Retinal pigment epithelial cell (primary cell): ENCODE data around the gene CHRND.

ENCODE experiments used
- DNase-seq: peaks from one replicate; pipeline ENCODE4 v3.0.0-alpha.2; 2010; ENCODE audit warnings: low read depth
- H3K4me3 ChIP-seq: 2 replicates; pipeline ENCODE4 v1.5.1; 2011; ENCODE audit warnings: mild to moderate bottlenecking, low read length, control low read depth, moderate library complexity
- TF ChIP-seq, protein P1 (sequence below): conservative IDR thresholded peaks from 2 replicates; pipeline ENCODE4 v1.5.1; 2011; ENCODE audit warnings: low read depth, low read length, control low read depth, inconsistent platforms

The CHRND gene

DNA sequence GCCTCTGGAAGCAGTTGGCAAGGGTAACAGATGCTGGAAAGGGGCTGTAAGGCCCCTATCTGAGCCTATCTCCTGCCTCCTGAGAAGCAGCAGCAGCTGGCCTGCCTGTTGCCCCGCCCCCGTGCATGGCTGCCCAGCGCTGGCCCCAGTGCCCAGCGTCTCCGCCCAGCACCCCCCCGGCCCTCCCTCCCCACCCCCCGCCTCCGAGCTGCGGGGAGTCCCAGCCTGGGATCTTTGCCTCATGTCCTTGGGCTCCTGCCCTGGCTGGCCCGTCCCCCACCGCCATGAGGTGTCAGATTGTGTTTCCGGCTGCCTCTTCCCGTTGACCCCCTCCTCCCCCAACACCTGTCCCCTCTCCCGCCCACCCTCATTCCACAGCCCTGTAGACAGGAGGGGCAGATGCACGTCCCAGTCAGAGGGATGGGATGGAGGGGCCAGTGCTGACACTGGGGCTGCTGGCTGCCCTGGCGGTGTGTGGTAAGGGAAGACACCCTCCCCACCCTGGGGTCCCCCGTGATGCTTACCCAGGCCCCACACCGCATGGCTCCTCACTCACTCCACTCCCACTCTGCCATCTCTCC, at the start of gene CHRND:
Gene CHRND, plus strand, starts transcription at position 370 of the 581 bp plus-strand sequence. Its CDS starts 56 bp downstream, at position 426.
- TF ChIP-seq, protein P1, sequence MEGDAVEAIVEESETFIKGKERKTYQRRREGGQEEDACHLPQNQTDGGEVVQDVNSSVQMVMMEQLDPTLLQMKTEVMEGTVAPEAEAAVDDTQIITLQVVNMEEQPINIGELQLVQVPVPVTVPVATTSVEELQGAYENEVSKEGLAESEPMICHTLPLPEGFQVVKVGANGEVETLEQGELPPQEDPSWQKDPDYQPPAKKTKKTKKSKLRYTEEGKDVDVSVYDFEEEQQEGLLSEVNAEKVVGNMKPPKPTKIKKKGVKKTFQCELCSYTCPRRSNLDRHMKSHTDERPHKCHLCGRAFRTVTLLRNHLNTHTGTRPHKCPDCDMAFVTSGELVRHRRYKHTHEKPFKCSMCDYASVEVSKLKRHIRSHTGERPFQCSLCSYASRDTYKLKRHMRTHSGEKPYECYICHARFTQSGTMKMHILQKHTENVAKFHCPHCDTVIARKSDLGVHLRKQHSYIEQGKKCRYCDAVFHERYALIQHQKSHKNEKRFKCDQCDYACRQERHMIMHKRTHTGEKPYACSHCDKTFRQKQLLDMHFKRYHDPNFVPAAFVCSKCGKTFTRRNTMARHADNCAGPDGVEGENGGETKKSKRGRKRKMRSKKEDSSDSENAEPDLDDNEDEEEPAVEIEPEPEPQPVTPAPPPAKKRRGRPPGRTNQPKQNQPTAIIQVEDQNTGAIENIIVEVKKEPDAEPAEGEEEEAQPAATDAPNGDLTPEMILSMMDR = no peak
- no peak for DNase-seq
- H3K4me3 ChIP-seq = no peak within 1 kb of the TSS

DNA sequence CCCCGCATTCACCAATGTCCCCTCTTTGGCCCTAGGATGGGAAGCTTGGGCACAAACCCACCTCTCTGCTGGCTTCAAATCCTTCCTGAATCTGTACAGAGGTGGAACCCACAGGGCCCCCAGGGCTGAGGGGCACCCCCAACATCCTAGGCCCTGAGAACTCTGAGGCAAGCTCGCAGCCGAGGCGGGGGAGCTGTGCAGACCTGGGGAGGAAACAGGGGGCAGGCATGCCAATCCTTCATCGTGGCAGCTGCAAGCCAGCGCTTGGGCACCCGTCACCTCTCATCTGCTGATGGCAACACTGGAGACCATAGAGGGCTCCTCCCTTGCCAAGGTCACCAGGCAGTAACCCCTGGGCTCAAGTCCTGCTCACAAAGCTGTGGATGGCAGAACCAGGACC, 49.2 kb upstream of the CHRND start:
- DNase-seq = no peak
- TF ChIP-seq, protein P1 = no peak
- H3K4me3 ChIP-seq = no peak overlapping the region

DNA sequence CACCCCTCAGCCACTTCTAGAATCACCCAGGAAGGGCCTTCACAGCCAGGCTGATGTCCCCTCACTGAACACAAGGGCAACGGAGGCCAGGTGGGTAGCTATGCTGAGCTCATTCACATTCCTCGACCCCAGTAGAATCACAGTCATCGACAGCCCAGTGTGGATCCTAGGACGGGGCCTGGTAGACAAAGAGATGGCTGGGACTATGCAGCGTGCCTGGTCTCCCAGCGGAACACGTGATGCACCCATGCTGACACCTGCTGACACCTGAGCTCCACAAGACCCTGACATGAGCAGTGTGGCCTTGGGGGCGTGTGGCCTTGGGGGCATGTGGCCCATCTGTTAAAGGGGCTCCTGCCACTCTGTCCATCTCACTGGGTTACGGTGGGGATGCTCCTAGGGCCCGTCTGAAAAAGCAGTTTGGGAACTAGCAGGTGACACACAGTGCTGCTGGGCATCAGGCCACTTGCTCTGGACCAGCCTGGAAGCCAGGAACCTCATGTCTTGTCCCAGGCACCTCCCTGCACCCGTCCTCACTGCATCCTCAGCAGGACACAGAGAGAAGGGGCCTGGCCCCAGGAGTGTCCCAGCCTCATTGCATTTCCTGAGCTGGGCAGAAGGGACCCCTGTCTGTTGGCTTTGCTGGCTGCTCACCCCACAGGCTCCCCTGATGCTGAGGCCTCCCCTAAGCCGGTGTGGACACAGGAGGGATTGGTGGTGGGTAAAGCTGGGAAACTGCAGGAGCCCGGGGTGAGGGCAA, 48.0 kb upstream of the CHRND start:
- no peak overlapping the region for H3K4me3 ChIP-seq
- TF ChIP-seq, protein P1 = no peak
- no peak for DNase-seq

DNA sequence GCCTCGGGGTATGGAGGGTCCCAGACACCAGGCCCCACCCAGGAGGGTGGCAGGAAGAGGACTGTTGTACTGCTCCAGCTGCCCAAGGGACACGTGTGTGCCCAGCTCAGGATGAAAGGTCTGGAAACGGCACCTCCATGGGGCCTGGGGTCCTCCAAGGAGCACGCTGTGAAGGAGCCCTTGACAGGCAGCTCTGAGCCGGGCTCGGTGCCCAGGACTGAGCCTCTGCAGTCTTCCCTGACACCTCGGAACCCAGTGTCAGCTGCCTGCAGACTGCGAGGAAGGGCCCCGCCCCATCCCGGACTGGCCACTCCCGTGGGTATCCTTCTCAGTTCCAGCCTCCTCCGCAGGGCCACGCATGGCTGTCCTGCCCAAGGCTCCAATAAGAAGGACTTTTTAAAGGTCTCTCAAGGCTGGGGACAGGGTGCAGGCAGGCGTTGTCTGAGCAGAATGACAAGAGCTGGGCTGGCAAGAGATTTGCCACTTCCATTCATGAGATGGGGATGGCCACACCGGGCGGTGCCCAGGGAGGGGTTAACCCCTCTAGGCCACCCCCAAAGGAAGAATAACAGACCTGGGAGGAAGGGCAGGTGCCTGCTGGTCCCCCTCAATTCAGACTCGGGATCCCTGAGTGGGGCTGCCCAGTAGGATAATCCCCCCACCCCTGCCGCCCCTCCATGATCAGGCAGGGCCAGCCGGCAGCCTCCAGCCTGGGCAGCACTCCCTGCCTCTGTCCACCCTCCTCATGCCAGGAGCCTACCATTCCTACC, 47.2 kb upstream of the CHRND start:
- TF ChIP-seq, protein P1 = no peak
- no peak for DNase-seq
- no peak overlapping the region for H3K4me3 ChIP-seq

DNA sequence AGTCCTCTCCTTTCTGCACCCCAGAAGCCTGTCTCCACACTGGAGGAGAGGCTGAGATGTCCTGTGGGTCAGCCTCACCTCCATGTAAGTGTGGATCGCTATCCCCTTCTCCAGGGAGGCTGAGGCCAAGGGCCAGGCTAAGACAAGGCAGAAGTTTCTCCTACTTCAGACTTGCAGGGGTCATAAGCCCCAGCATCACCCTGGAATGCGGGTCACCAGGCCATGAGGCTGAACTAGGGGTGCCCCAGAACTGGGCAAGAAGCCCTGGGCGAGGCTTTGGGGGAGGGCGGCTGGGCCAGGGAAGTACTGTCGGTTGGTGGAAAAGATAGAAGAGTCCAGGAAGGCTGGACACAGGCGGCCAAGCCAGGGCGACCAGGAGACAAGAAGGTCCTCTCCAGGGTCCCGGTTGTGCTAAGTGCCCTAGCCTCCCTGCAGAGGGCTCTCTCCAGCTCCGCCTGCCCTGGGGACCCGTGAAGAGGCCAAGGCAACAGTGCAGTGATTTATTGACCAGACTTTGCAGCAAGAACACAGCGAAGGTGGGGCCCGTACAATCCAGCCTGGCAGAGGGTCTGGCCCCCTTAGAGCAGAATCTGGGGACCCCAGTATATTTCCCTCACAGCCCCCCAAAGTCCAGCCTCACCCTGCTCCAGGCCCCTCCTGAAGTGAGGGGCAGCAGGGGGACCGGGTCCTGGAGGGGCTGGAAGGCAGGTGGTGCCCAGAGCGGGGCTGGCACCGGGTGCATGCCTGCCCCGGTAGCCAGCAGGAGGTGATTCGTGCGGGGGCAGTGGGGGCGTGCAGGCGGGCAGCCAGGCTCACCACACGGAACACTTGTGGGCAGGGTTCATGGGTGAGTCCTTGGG, 46.4 kb upstream of the CHRND start:
- TF ChIP-seq, protein P1 = no peak
- no peak for DNase-seq
- no peak overlapping the region for H3K4me3 ChIP-seq
